ENCODE data around the gene DGCR6L.
"Not testable (repeated sequence)": the region's sequence is repeated elsewhere in the genome, so short reads cannot be mapped to it uniquely, and the experiment has no call there.

Gene DGCR6L

DNA sequence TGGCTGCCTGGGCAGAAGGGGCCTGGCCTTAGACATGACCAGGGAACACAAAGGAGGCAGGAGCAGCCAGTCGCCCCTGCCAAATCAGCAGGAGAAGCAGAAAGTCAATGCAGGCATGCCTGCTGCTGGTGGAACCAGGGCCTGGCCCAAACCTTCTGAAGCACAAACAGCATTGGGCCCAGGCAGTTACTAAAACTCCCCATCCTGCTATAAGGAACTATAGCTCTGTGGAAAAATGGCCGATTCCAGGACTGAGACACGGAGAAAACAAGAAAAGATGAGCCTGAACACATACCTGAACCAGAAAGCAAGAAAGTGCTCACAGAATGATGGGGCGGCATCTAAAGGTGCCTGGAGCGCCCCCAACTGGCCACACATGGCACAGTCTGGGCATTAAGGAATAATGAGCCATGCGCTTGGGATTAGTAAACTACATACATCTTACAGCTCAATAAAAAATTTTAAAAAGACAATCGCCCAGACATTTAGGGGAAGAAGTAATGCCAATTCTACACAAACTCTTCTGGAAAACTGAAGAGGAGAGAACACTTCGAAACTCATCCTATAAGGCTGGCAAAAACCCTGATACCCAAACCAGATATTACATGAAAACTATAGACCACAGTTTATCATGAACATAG, 2.3 kb downstream of the DGCR6L start:
- H3K4me3 ChIP-seq (ENCODE audit: low read depth, low read length), result not testable (repeated sequence)
- TF ChIP-seq, protein P1, sequence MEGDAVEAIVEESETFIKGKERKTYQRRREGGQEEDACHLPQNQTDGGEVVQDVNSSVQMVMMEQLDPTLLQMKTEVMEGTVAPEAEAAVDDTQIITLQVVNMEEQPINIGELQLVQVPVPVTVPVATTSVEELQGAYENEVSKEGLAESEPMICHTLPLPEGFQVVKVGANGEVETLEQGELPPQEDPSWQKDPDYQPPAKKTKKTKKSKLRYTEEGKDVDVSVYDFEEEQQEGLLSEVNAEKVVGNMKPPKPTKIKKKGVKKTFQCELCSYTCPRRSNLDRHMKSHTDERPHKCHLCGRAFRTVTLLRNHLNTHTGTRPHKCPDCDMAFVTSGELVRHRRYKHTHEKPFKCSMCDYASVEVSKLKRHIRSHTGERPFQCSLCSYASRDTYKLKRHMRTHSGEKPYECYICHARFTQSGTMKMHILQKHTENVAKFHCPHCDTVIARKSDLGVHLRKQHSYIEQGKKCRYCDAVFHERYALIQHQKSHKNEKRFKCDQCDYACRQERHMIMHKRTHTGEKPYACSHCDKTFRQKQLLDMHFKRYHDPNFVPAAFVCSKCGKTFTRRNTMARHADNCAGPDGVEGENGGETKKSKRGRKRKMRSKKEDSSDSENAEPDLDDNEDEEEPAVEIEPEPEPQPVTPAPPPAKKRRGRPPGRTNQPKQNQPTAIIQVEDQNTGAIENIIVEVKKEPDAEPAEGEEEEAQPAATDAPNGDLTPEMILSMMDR (IDR thresholded peaks at IDR 0.05; ENCODE audit: low read depth, low read length), result peak; percentile 53

GRCh38 chr22:20316844-20317401, 2.9 kb downstream of the DGCR6L start:
- H3K4me3 ChIP-seq (ENCODE audit: low read depth, low read length), result no peak overlapping the region
- TF ChIP-seq, protein P1 (IDR thresholded peaks at IDR 0.05; ENCODE audit: low read depth, low read length), result no peak

DNA sequence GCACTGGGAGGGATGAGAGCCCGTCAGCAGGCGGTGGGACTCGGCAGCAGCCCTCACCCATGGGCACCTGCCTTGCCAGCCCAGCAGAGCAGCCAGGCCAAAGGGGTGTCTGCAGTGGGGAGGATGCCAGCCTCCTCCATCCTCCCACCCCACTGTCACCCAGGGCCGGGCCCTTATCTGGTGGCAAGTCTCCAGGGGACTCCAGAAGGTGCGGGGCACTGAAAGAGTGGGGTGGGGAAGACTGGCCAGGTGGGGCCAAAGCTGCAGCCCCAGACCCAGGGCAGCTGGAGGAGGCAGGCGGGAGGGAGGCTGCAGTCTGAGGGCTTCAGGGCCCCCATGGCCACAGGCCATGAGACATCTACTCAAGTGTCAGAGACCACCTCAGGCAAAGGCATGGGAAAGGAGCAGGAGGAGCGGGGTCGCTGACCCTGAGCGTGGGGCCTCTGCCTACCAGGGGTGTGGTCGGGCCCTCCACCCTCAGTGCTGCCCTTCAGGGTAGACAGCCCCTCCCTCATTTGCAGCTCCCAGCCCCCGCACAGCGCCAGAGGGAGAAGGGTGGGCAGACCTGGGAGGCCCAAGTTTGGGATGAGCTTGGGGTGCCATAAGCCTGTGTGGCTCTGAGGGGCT, 3.5 kb downstream of the DGCR6L start:
- TF ChIP-seq, protein P1 (IDR thresholded peaks at IDR 0.05; ENCODE audit: low read depth, low read length), result no peak
- no peak overlapping the region for H3K4me3 ChIP-seq (ENCODE audit: low read depth, low read length)

GRCh38 chr22:20315337-20316216, 4.3 kb downstream of the DGCR6L start:
- TF ChIP-seq, protein P1 (IDR thresholded peaks at IDR 0.05; ENCODE audit: low read depth, low read length), result no peak
- H3K4me3 ChIP-seq (ENCODE audit: low read depth, low read length), result no peak overlapping the region

DNA sequence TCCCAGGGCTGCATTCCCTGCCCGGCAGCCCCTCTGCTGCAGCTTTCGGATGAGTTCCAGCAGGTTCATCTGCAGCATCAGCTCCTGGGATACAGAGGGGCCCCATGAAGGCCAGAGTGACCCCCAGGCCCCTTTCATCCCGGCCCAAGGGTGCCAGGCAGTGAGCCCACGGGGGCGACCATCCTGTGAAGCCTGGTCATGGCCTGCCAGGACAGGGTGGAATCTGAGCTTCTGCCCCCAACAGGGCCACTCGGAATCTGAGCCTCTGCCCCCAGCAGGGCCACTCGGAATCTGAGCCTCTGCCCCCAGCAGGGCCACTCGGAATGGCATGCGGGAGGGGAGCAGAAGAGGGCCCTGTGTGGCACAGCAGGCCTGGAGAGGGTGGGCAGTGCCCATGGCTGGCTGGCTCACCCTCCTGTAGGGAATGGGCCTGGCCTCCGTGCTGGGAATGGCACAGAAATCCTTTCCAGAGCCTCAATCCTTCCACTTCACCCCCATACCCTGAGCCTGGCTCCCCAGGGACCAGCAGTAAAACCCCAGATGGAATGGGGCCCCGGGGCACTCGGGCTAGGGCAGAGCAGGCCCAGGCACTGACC, 5.0 kb downstream of the DGCR6L start:
- not testable (repeated sequence) for H3K4me3 ChIP-seq (ENCODE audit: low read depth, low read length)

- H3K4me3 ChIP-seq (ENCODE audit: low read depth, low read length), result not testable (repeated sequence)
Measured at GRCh38 chr22:20314206-20314605, 5.7 kb downstream of the DGCR6L start.

DNA sequence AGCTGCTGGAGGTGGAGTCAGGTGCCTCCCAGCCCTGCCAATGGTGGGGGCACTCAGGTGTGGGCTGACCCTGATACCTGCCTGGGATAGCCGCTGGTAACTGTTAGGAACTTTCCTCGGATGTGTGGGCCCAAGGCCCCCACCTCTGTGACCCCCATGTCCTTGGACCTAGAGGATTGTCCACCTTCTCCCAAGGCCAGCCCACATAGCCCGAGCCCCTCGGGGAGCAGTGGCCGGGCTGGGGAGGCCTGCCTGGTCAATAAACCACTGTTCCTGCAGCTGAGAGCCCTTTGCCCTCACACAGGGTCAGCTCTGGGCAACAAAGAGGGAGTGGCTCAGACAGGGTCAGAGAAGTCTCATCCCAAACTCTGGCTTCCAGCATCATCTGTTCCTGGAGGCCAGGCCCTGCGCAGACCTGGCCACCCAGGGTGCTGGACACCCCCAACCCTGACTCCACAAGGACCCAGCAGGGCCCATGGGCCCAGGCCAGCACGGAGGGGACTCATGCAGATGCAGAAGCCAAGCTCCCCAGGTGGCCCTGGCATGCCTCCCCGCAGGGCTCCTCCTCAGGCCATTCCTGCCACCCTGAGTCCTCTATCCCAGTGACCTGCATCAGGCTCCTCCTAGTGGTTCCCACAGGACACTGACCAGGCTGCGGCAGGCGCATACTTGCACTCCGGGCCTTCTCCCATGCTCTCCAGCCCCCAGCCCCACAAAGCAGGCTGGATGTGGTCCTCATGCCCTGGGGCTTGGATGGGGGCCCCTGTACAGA, 6.4 kb downstream of the DGCR6L start:
- not testable (repeated sequence) for H3K4me3 ChIP-seq (ENCODE audit: low read depth, low read length)

Measured in WI38 (cell line).